GM19468 (cell line): ENCODE data around the gene AWAT2.

Experiments
- ATAC-seq: cut with Tn5 transposase; IDR thresholded peaks from one replicate; pipeline ENCODE4 v1.9.1; 2021; ENCODE audit warnings: mild to moderate bottlenecking, moderate library complexity, moderate number of reproducible peaks; ENCODE audit not compliant: unreplicated experiment; ENCODE audit errors: extremely low read depth

The AWAT2 gene

DNA sequence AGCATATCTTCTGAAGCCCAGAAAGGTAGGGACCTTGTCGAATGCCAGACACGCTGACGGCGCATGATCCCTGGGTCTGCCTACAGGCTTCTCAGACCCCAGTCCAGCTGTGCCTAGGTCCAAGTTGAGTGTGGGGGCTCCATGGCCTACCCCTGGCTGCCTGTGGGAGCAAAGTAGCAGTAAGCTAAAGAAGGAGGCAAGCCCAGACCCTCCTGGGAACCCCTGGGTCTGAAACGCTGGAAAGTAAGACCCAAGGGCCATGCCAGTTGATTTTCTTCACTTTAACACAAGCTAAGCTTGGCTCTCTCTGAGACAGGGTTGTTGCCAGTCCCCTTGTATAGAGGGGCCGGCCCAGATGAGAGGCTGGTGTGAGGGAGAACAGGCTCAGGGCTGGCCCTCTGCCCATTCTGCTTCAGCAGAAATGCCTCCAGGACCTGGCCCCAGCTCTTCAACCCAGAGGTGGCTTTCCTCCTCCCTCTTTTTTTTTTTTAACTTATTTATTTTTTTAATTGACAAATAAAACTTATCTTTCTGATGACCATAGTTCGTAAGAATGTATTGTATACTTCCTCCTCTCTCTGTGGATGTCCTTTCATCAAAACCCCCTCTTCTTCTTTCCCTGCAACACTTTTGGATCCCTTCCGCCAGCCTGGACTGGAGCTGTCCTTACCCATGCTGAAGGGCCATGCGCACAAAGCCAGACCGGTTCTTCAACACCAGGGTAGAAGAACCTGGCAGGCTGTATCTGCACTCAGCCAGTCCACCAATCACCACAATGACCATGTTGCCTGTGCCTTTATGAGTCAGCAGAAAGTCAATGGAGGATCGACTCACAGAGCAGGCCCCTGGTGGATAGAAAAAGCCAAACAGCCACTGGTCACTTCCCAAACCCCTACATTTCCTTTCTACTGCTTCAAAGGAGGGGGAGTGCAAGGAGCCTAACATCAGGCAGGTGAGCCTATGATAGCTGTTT is 7.1 kb downstream of the AWAT2 start:
- ATAC-seq: no peak

DNA sequence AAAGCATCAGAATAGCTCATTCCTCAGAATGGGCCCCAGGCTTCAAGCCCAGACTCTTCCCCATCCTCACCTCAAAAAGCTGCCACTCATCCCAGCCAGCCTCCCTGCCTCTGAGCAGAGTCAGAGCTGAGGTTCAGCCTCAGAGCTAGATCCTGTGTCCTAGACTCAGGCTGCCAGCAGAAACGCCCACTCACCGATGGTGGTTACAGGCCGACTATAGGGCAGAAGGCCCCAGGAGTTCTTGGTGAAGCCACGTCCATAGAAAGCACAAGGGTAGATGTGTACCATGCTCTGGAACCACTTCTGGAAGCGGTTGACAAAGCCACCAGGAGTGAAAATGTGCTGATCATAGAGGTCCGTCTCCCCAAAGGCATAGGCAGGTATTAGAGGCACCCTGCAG is 7.7 kb downstream of the AWAT2 start:
- ATAC-seq: no peak

GRCh38 chrX:70039758-70040157 is 10.0 kb downstream of the AWAT2 start:
- ATAC-seq: no peak

DNA sequence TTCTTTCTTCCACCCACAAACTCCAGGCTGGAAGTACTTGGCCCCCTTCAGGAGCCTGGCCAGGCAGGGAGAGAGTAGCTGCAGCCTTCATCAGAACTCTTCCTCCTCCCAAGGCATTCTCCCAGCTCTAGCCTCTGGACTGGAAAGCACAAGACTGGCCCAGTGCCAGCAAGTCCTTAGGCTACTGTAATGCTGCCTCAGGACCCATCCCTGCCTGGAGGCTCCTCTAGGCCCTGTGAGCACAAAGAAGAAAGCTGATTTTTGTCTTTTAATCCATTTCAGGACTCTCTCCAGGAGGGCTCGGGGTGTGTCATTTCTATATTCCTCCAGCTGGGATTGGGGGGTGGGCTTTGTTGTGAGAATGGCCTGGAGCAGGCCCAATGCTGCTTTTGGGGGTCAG is 10.8 kb downstream of the AWAT2 start:
- no peak for ATAC-seq

GRCh38 chrX:70038515-70038914 is 11.2 kb downstream of the AWAT2 start:
- no peak for ATAC-seq

- no peak for ATAC-seq
Measured at GRCh38 chrX:70034646-70035045, 15.1 kb downstream of the AWAT2 start.

DNA sequence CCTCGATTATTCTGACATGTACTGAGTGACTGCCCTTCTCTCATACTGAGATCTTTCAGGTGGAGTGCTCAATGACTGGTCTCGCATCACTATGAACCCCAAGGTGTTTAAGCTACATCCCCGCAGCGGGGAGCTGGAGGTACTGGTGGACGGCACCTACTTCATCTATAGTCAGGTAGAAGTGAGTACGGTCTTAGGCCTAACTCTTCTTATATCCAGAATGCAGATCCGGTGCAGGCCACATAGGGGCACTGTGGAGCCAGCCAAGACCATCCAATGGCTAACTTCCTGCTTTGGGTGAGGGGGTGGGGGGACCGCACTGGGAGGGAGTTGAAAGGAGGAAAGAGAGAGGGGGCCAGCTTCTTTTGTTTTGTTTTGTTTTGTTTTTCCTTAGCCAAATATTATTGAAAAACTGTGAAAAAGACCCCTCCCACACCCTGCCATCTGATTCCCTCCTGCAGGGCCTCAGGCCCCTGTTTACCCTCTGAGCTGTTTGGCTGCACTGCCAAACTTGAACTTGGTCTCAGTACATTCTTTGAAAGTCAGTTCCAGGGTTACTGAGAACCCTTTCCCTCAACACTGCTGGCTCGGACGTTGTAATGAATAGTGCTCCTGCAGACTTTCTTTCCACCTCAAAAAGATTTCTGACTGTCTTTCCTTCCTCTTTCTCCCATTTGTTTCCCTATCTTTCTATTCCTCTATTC is 16.2 kb downstream of the AWAT2 start:
- ATAC-seq: no peak

DNA sequence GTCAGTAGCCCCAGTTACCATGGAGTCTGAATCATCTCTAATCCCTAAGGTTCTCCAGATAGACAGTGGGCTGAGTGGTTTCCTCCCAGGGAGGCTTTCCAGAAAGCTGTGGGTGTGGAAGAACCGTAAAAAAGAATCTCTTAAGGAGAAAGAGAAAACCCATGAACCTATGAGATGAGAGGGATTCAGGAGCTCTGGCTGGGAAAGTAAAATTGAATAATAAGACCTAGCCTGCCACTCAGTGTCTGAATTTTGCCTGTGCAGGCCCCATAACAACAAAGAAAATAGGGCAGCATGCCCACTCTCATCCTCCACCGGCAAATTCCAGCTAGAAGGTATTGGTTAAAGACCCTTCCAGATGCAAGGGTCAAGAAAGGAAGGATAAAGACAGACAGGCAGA is 16.9 kb downstream of the AWAT2 start:
- no peak for ATAC-seq

GRCh38 chrX:70030301-70030767 is 19.4 kb downstream of the AWAT2 start:
- ATAC-seq: peak; percentile 64

- ATAC-seq: no peak
Measured at GRCh38 chrX:70029863-70030262, 19.9 kb downstream of the AWAT2 start.

DNA sequence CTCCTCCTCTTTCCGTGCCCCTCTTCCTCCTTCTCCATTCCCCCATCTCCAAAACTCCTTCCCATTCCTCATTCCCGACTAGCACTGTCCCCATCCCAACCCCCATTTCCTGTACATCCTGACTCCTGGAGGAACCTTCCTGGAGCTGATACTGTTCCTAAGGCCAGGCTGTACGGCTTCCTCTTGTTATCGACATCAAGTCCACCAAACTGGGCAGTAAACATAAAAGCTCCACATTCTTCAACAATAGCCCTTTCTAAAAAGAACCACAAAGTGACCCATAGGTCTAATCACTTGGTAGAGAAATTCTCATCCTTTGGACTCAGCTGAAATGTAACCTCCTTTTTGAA is 22.9 kb downstream of the AWAT2 start:
- ATAC-seq: no peak

DNA sequence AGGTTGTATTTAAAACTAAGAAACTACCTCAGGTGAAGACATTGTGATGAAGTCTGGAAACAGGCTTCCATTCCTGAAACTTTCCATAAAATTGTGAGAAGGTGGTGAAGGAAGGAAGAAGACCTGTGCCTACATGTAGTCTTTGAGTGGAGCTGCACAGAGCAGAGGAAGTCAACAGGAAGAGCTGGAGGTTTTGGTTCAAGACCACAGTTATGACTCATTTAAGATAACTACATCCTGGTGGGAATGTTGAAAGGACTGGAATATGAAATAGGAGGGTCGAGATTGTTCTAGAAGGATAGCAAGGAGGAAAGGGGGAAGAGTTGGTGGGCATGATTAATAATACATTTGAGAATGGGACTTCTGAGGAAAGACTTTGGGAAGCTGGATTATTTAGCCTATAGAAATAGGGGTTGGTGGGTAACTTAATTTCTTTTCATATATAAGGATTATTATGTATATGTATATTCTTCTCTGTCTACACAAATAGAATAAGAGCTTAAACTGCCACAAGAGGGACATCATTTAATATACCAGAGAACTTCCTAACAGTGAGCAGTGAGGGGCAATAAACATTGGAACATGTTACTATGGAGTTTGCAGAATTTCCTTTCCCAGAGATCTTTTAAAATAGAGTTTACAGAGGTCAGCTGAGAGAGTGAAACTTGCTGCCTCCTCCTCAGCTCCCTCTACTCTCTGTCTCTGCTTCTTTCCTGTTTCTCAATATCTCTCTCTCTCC is 23.5 kb downstream of the AWAT2 start:
- ATAC-seq: no peak

DNA sequence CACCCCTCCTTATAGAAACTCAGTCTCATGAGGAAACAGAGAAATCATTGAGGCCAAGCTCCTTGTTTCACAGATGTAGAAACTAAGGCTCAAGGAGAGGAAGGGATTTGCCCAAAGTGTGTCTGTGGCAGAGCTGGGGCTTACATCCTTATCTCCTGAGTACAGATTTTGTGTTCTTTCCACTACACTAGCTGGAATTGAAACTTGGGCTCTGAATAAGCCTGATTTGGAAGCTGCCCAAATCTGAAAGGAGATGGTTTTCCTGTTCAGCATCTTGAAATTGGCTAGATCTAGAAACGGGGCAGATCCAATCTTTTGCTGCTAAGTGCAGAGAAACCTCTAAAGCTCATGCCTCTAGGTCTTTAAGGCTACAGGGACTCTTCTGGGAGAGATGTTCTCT is 24.3 kb downstream of the AWAT2 start:
- no peak for ATAC-seq

GRCh38 chrX:70022616-70023015 is 27.1 kb downstream of the AWAT2 start:
- ATAC-seq: no peak

DNA sequence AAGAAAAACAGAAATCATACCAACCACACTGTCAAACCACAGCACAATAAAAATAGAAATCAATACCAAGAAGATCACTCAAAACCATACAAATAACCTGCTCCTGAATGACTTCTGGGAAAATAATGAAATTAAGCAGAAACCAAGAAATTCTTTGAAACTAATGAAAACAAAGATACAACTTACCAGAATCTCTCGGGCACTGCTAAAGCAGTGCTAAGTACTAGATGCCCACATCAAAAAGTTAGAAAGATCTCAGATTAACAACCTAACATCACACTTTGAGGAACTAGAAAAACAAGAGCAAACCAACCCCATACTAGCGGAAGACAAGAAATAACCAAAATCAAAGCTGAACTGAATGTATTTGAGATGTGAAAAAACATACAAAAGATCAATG is 33.2 kb downstream of the AWAT2 start:
- ATAC-seq: no peak

- ATAC-seq: no peak
Measured at GRCh38 chrX:70013466-70014381, 36.0 kb downstream of the AWAT2 start.

GRCh38 chrX:70012756-70013155 is 37.0 kb downstream of the AWAT2 start:
- no peak for ATAC-seq

GRCh38 chrX:70009970-70010369 is 39.8 kb downstream of the AWAT2 start:
- ATAC-seq: no peak

DNA sequence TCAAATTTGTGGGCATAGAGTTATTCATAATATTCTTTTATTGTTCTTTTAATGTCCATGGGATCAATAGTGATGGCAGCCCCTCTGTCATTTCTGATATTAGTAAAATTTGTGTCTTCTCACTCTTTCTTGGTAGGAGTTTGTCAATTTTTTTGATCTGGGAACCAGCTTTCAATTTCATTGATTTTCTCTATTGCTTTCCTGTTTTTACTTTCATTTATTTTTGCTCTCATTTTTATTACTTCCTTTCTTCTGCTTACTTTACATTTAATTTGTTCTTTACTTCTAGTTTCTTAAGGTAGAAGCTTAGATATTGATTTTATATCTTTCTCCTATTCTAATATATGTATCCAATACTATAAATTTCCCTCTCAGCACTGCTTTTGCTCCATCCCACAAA is 40.7 kb downstream of the AWAT2 start:
- ATAC-seq: no peak

- ATAC-seq: no peak
Measured at GRCh38 chrX:70007946-70008345, 41.8 kb downstream of the AWAT2 start.
